WERI-Rb-1 (cell line): ENCODE results near the gene NR2C2AP.

Experiments
- DNase-seq: peaks from one replicate; pipeline ENCODE4 v3.0.0-alpha.2; 2020
- H3K27ac ChIP-seq: fragments of 250-450 bp; sonication (Bioruptor Pico); 2 replicates; pipeline ENCODE4 v1.5.1; 2020; ENCODE audit warnings: mild to moderate bottlenecking, moderate library complexity
- H3K27me3 ChIP-seq: fragments of 250-450 bp; sonication (Bioruptor Pico); 2 replicates; pipeline ENCODE4 v1.5.1; 2021; ENCODE audit warnings: mild to moderate bottlenecking, low read depth, moderate library complexity; ENCODE audit not compliant: insufficient read depth, severe bottlenecking
- H3K36me3 ChIP-seq: fragments of 250-450 bp; sonication (Bioruptor Pico); 2 replicates; pipeline ENCODE4 v1.5.1; 2020; ENCODE audit warnings: mild to moderate bottlenecking, moderate library complexity
- H3K4me3 ChIP-seq: 2 replicates; pipeline ENCODE4 v1.5.1; 2011; ENCODE audit warnings: low read depth, mild to moderate bottlenecking, control low read depth, low read length
- H3K9me3 ChIP-seq: fragments of 250-450 bp; sonication (Bioruptor Pico); 2 replicates; pipeline ENCODE4 v1.5.1; 2021; ENCODE audit warnings: mild to moderate bottlenecking, moderate library complexity; ENCODE audit not compliant: severe bottlenecking
- CTCF ChIP-seq: IDR thresholded peaks from 2 replicates; pipeline ENCODE4 v1.5.1; 2011; ENCODE audit warnings: low read depth, mild to moderate bottlenecking, control low read depth, inconsistent platforms, low read length

The NR2C2AP gene

GRCh38 chr19:19171821-19172532 lies 31.2 kb downstream of the NR2C2AP start:
- H3K9me3 ChIP-seq: no peaks in the 10 kb centered on the region
- H3K4me3 ChIP-seq: no peak overlapping the region
- DNase-seq: no peak
- TF ChIP-seq CTCF: no peak
- H3K27ac ChIP-seq: no peak overlapping the region
- H3K27me3 ChIP-seq: no peaks in the 10 kb centered on the region
- H3K36me3 ChIP-seq: no peaks in the 10 kb centered on the region

- DNase-seq: no peak
These were observed 32.1 kb downstream of the NR2C2AP start for GRCh38 chr19:19170873-19171672.

GRCh38 chr19:19170053-19170872 lies 33.0 kb downstream of the NR2C2AP start, which contains the start of gene MEF2B:
Gene MEF2B (minus strand): TSS chr19:19170263. CDS start chr19:19150735, 19,528 bp downstream.
- Histone ChIP-seq H3K9me3 (no peaks in the 10 kb centered on the region), H3K36me3 (no peaks in the 10 kb centered on the region), H3K27me3 (no peaks in the 10 kb centered on the region), H3K27ac (no peak within 1 kb of the TSS), H3K4me3 (peak within 1 kb of the TSS; percentile 23)
- DNase-seq: peak; percentile 89
- no peak for TF ChIP-seq CTCF

More at GRCh38 chr19:19170873-19171672, 32.1 kb downstream of the NR2C2AP start:
- no peaks in the 10 kb centered on the region for H3K36me3 ChIP-seq
- H3K9me3 ChIP-seq: no peaks in the 10 kb centered on the region
- no peak overlapping the region for H3K27ac ChIP-seq
- no peak for TF ChIP-seq CTCF
- no peak overlapping the region for H3K4me3 ChIP-seq
- no peaks in the 10 kb centered on the region for H3K27me3 ChIP-seq

- Histone ChIP-seq H3K27ac (no peak overlapping the region), H3K9me3 (no peaks in the 10 kb centered on the region), H3K4me3 (peak overlapping the region; percentile 23), H3K27me3 (no peaks in the 10 kb centered on the region), H3K36me3 (no peaks in the 10 kb centered on the region)
- TF ChIP-seq CTCF: no peak
- no peak for DNase-seq
These were observed 33.8 kb downstream of the NR2C2AP start for GRCh38 chr19:19169236-19170052.

- no peaks in the 10 kb centered on the region for H3K27me3 ChIP-seq
- no peaks in the 10 kb centered on the region for H3K36me3 ChIP-seq
- TF ChIP-seq CTCF: no peak
- H3K9me3 ChIP-seq: no peaks in the 10 kb centered on the region
- no peak overlapping the region for H3K27ac ChIP-seq
- DNase-seq: no peak
- no peak overlapping the region for H3K4me3 ChIP-seq
These were observed 35.6 kb downstream of the NR2C2AP start for GRCh38 chr19:19167612-19168011.
